ENCODE data around the gene KIF5A.

DNA sequence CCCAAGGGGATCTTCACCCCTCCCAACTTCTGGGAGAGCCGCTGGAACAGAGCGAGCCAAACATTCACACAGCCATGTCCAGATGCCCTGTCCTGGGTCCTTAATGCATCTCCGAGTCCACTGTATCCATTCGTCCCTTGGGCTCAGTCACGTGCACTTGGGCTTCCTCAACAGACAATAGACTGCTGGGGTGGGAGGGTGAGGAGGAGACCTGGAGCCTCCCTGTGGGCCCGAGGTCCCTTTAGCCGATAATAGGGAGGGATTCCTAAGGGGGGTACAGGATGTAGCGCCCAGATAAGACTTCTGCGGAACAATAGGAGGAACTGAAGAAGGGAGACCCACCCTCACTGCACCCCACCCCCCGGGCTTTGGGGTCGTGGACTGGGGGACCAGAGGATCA is 68.1 kb downstream of the KIF5A start:
- no peak for TF ChIP-seq CTCF (conservative IDR thresholded peaks at IDR 0.05)
- no peak for TF ChIP-seq ZFX (IDR thresholded peaks at IDR 0.05)

Measured in C4-2B (cell line).